Adipocyte (in vitro differentiated cells): ENCODE data around the gene CPA2.
"Not testable (repeated sequence)": the region's sequence is repeated elsewhere in the genome, so short reads cannot be mapped to it uniquely, and the experiment has no call there.

ENCODE experiments used
- DNase-seq: peaks from one replicate; pipeline ENCODE4 v3.0.0-alpha.2; 2015; ENCODE audit warnings: low read depth
- H3K27me3 ChIP-seq: replicated peaks from 2 replicates; pipeline ENCODE4 v1.7.0; 2013; ENCODE audit warnings: mild to moderate bottlenecking, low read length, moderate library complexity; ENCODE audit not compliant: control insufficient read depth, insufficient read depth
- H3K36me3 ChIP-seq: 2 replicates; pipeline ENCODE4 v1.7.0; 2013; ENCODE audit warnings: low read length, mild to moderate bottlenecking, moderate library complexity; ENCODE audit not compliant: control insufficient read depth, insufficient read depth, severe bottlenecking
- H3K4me1 ChIP-seq: 2 replicates; pipeline ENCODE4 v1.7.0; 2013; ENCODE audit warnings: mild to moderate bottlenecking, low read length, moderate library complexity; ENCODE audit not compliant: control insufficient read depth, insufficient read depth
- H3K4me3 ChIP-seq: 2 replicates; pipeline ENCODE4 v1.7.0; 2013; ENCODE audit warnings: mild to moderate bottlenecking, low read length, moderate library complexity
- H3K9ac ChIP-seq: 2 replicates; pipeline ENCODE4 v1.7.0; 2013; ENCODE audit warnings: mild to moderate bottlenecking, low read length, moderate library complexity
- H3K9me3 ChIP-seq: 2 replicates; pipeline ENCODE4 v1.7.0; 2013; ENCODE audit warnings: mild to moderate bottlenecking, low read length, moderate library complexity; ENCODE audit not compliant: control insufficient read depth

CPA2 gene

DNA sequence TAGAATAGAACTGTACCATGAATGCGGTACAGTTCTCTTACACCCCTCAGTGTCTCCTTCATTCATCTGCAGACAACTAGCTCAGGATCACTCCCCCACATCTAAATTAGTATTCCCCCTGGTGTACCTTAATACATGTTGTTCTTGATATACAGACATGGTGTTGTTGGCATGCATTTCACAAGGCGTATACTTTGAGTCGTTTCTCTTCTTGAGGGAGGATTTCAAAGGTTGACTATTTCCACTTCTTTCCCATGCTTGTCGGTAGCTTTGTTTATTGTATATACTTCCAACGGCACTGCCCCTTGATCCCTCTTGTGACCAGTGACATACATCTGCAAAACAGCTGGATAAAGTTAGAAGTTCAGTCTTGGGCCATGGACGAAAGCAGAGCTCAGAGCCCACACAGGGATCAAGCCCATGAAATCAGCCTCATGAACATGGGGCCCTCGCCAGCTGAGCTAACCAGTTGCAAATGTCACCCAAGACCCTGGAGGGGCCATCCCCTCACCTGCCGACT lies 34.9 kb downstream of the CPA2 start:
- no peaks in the 10 kb centered on the region for H3K9me3 ChIP-seq
- H3K4me3 ChIP-seq: no peak overlapping the region
- no peak overlapping the region for H3K9ac ChIP-seq
- H3K27me3 ChIP-seq: peaks cover 8% of the 10 kb centered on the region
- DNase-seq: no peak
- no peaks in the 10 kb centered on the region for H3K36me3 ChIP-seq
- H3K4me1 ChIP-seq: peaks cover 13% of the 10 kb centered on the region

DNA sequence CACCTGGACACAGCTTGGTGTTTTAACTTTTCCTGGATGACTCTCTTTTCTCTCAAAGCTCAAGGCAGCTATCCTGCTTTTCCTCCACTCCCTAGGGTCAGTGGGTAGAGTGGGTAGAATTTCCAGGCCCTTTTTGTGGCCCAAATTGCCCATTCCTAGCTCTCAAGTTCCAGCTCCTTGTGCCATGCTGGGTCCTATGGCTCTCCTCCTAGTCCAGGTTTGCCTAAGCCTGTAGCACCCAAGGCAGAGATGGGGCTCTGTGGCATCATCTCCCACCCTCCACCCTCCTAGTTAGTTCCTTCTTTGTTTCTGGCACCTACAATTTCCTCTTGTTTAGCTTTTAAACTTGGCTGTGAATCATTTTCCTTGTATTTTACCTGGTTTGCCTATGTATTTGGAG lies 36.0 kb downstream of the CPA2 start:
- no peaks in the 10 kb centered on the region for H3K36me3 ChIP-seq
- no peak overlapping the region for H3K9ac ChIP-seq
- peaks cover 13% of the 10 kb centered on the region for H3K4me1 ChIP-seq
- no peak overlapping the region for H3K4me3 ChIP-seq
- no peaks in the 10 kb centered on the region for H3K9me3 ChIP-seq
- peaks cover 10% of the 10 kb centered on the region for H3K27me3 ChIP-seq
- no peak for DNase-seq

DNA sequence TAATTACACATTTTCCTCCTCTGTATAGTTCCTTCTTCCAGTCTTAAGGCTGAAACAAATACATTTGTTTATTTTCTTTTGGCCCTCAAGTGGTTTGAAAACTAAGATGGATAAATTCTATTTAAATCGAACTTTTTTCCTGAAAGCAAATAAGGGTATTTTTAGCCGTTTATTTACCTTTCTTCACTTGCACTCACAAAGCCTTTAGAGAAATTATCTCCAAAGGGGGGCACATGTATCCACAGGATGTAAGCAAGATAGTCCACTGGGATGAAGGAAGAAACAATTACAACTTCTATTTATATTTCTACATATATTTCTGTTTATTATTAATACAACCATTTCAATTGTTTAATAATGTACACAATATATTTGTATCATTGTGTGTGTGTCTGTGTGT lies 36.5 kb downstream of the CPA2 start:
- DNase-seq: no peak
- H3K9ac ChIP-seq: no peak overlapping the region
- H3K4me3 ChIP-seq: no peak overlapping the region
- H3K27me3 ChIP-seq: peaks cover 13% of the 10 kb centered on the region
- peaks cover 13% of the 10 kb centered on the region for H3K4me1 ChIP-seq
- no peaks in the 10 kb centered on the region for H3K36me3 ChIP-seq
- H3K9me3 ChIP-seq: no peaks in the 10 kb centered on the region

DNA sequence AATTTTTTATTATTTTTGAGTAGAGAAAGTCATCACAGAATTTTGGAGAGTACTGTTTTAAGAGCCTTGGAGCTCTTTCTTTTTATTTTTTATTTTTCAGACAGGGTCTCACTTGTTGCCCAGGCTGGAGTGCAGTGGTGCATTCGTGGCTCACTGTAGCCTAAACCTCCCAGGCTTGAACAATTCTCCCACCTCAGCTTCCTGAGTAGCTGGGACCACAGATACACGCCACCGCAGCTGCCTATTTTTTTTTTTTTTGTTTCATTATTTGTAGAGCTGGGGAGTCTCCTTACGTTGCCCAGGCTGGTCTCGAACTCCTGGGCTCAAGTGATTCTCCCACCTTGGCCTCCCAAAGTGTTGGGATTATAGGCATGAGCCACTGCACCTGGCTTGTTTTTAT lies 36.9 kb downstream of the CPA2 start:
- DNase-seq: no peak
- Histone ChIP-seq H3K9me3 (no peaks in the 10 kb centered on the region), H3K9ac (no peak overlapping the region), H3K27me3 (peaks cover 13% of the 10 kb centered on the region), H3K4me3 (no peak overlapping the region), H3K4me1 (peaks cover 13% of the 10 kb centered on the region), H3K36me3 (no peaks in the 10 kb centered on the region)

DNA sequence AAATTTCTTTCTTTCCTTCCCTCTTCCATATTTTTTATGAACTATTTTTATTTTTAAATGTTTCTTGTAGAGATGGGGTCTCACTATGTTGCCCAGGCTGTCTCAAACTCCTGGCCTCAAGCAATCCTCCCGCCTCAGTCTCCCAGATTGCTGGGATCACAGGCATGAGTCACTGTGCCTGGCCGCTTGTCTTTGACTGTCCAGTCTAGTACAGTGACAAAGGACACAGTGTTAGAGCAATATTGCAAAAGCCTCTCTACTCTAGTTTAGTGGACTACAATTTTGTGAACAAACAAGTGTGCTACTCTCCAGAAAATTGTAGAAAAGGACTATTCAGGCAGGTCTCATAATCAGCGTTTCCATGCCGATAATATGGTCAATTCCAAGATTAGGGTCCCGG lies 37.3 kb downstream of the CPA2 start:
- DNase-seq: no peak
- H3K4me1 ChIP-seq: peaks cover 13% of the 10 kb centered on the region
- no peak overlapping the region for H3K4me3 ChIP-seq
- peaks cover 13% of the 10 kb centered on the region for H3K27me3 ChIP-seq
- no peak overlapping the region for H3K9ac ChIP-seq
- no peaks in the 10 kb centered on the region for H3K9me3 ChIP-seq
- H3K36me3 ChIP-seq: no peaks in the 10 kb centered on the region

GRCh38 chr7:130304878-130305277 lies 38.2 kb downstream of the CPA2 start:
- Histone ChIP-seq H3K4me1 (peaks cover 13% of the 10 kb centered on the region), H3K27me3 (peaks cover 18% of the 10 kb centered on the region), H3K4me3 (no peak overlapping the region), H3K9me3 (no peaks in the 10 kb centered on the region), H3K36me3 (no peaks in the 10 kb centered on the region), H3K9ac (no peak overlapping the region)
- DNase-seq: no peak

DNA sequence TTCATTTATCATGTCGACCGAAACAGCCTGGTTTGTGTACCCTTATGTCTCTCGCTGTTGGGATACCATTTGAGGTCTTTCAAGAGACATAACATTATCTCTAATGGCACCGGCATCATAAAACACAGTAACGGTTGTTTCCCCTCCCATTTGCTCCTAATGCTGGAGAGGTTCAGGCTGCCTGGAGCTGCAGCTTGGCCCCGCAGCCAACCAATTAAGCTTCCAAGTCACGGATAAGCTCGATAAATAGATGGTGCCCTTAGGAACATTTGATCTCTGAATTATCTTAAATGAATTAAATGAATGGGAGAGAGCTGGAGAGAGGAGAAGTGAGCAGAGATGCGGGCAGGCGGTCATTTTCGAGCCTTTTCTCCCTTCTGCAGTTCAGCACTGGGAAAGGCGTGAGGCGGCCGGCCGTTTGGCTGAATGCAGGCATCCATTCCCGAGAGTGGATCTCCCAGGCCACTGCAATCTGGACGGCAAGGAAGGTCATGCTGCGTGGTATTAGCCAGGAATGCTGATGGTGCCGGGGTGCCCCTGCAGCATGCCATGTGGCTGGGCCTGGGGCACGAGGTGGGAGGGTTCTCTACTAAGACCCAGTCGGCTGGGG lies 38.9 kb downstream of the CPA2 start:
- H3K4me1 ChIP-seq: peaks cover 13% of the 10 kb centered on the region
- no peaks in the 10 kb centered on the region for H3K36me3 ChIP-seq

GRCh38 chr7:130309986-130310385 lies 43.3 kb downstream of the CPA2 start:
- Histone ChIP-seq H3K4me1 (peaks cover 5% of the 10 kb centered on the region), H3K27me3 (peaks cover 18% of the 10 kb centered on the region), H3K9ac (no peak overlapping the region), H3K4me3 (no peak overlapping the region), H3K36me3 (no peaks in the 10 kb centered on the region), H3K9me3 (no peaks in the 10 kb centered on the region)
- DNase-seq: no peak

More for the DNA sequence above, 38.9 kb downstream of the CPA2 start:
- Histone ChIP-seq H3K9ac (no peak overlapping the region), H3K4me3 (no peak overlapping the region), H3K27me3 (peaks cover 18% of the 10 kb centered on the region), H3K9me3 (no peaks in the 10 kb centered on the region)
- DNase-seq: no peak

- no peaks in the 10 kb centered on the region for H3K36me3 ChIP-seq
- H3K9ac ChIP-seq: no peak overlapping the region
- H3K4me1 ChIP-seq: no peaks in the 10 kb centered on the region
- no peak for DNase-seq
- H3K9me3 ChIP-seq: no peaks in the 10 kb centered on the region
- H3K27me3 ChIP-seq: peaks cover 4% of the 10 kb centered on the region
- H3K4me3 ChIP-seq: no peak overlapping the region
Measured at GRCh38 chr7:130314305-130314704, 47.6 kb downstream of the CPA2 start.

GRCh38 chr7:130319541-130319940 lies 52.9 kb downstream of the CPA2 start:
- Histone ChIP-seq H3K4me3 (no peak overlapping the region), H3K27me3 (no peaks in the 10 kb centered on the region), H3K9ac (no peak overlapping the region)

DNA sequence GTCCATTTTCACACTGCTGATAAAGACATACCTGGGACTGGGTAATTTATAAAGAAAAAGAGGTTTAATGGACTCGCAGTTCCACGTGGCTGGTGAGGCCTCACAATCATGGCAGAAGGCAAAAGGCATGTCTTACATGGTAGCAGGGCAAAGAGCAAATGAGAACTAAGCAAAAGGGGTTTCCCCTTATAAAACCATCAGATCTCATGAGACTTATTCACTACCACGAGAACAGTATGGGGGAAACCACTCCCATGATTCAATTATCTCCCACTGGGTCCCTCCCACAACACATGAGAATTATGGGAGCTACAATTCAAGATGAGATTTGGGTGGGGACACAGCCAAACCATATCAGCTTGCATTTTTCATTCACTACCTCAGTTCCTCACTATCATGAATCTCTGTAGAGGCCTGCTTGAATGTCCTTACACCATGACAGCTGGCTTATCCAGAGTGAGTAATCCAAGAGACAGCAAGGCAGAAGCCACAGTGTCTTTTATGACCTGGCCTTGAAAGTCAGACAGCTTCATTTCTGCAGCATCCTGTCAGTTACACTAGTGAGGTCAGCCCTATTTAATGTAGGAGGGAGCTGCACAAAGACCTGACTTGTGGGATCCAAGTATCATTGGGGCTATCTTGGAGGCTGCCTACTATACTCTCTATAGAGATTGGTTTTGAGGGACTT lies 55.0 kb downstream of the CPA2 start:
- not testable (repeated sequence) for H3K4me3 ChIP-seq, H3K36me3 ChIP-seq, DNase-seq, H3K9me3 ChIP-seq, H3K4me1 ChIP-seq, H3K27me3 ChIP-seq, H3K9ac ChIP-seq

More at GRCh38 chr7:130319541-130319940, 52.9 kb downstream of the CPA2 start:
- H3K9me3 ChIP-seq: no peaks in the 10 kb centered on the region
- no peak for DNase-seq
- H3K4me1 ChIP-seq: no peaks in the 10 kb centered on the region
- no peaks in the 10 kb centered on the region for H3K36me3 ChIP-seq
